Measurements from ENCODE around the gene PRKAR2A.
"Not testable (repeated sequence)": the region's sequence is repeated elsewhere in the genome, so short reads cannot be mapped to it uniquely, and the experiment has no call there.

The PRKAR2A gene

DNA sequence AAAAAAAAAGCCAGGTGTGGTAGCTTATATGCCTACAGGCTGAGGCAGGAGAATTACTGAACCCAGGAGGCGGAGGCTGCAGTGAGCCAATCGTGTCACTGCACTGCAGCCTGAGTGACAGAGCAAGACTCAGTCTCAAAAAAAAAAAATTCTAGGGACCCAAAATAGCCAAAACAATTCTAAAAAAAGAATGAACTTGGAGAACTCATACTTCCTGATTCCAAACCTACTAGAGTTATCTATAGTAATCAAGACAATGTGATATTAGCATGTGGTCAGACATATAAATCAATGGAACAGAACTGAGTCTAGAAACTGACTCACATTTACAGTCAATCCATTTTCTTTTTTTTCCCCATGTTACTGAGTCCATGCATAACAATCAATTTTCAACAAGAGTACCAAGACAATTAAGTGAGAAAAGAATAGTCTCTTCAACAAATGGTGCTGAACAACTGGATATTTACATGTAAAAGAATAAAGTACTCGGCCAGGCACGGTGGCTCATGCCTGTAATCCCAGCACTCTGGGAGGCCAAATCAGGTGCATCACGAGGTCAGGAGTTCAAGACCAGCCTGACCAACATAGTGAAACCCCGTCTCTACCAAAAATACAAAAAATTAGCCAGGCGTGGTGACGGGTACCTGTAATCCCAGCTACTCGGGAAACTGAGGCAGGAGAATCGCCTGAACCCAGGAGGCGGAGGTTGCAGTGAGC, 11.9 kb downstream of the PRKAR2A start:
- DNase-seq (ENCODE audit: low spot score): no peak

DNA sequence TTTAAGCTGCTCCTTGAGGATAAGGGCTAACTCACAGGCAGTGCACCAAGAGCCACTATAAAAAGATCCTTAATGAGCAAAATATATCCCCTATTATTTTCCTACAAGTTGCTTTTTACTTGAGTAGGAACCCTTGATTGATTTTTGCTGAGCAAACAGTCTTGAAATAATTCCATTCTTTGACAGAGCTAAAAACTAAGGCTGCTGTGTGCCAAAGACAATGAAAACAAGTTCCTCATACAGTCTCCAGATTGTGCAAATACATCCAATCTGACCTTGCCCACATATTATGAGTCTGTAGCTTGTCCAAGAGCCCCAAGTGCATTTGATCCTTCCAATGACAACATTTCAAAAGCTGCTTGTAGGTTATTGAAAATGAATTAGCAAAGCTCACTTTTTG, 15.0 kb downstream of the PRKAR2A start:
- no peak for DNase-seq (ENCODE audit: low spot score)

DNA sequence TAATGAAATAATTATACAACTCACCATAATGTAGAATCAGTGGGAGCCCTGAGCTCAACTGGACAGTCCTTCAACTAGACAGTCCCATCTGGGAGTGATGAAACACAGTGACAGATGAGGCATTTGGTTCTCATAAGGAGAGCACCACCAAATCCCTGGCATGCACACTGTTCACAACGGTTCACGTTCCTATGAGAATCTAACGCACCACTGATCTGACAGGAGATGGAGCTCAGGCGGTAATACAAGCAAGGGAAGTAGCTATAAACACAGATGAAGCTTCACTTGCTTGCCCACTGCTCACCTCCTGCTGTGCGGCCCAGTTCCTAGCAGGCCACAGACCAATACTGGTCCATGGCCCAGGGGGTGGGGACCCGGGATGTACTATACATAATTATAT, 17.0 kb downstream of the PRKAR2A start:
- no peak for DNase-seq (ENCODE audit: low spot score)

DNA sequence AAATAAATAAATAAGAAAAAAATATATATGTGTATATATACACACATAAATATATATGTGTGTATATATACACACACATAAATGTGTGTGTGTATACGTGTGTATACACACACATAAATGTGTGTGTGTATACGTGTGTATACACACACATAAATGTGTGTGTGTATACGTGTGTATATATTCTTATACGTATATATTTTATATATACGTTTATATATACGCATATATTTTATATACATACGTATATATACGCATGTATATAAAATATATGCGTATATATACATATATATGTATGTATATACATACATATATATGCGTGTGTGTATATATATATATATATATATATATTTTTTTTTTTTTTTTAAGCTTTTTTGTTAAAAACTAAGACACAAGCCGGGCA, 18.1 kb downstream of the PRKAR2A start:
- DNase-seq (ENCODE audit: low spot score): not testable (repeated sequence)

DNA sequence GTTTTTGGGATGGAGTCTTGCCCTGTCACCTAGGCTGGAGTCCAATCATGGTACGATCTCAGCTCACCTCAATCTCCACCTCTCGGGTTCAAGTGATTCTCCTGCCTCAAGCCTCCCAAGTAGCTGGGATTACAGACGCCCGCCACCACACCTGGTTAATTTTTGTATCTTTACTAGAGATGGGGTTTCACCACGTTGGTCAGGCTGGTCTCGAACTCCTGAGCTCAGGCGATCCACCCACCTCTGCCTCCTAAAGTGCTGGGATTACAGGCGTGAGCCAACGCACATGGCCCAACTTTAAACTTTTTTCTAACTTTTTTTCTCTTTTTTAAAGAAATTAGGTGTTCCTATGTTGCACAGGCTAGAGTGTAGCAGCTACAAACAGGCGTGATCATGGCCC, 19.8 kb downstream of the PRKAR2A start:
- not testable (repeated sequence) for DNase-seq (ENCODE audit: low spot score)

DNA sequence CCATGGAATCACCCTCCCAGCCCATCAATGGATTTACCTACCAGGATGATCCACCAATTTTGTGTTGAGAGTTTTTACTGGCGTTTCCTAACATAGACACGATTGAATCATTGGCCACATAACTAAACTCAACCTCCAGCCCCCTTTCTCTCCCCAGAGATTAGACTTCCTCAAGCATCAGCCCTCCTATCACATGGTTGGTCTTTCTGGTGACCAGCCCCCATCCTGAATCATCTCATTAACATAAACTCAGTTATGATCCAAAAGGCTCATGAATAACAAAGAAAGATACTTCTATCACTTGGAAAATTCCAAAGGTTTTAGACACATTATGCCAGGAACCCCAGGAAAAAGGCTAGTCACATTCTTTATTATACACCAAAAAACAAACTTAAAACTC, 21.2 kb downstream of the PRKAR2A start:
- no peak for DNase-seq (ENCODE audit: low spot score)

DNA sequence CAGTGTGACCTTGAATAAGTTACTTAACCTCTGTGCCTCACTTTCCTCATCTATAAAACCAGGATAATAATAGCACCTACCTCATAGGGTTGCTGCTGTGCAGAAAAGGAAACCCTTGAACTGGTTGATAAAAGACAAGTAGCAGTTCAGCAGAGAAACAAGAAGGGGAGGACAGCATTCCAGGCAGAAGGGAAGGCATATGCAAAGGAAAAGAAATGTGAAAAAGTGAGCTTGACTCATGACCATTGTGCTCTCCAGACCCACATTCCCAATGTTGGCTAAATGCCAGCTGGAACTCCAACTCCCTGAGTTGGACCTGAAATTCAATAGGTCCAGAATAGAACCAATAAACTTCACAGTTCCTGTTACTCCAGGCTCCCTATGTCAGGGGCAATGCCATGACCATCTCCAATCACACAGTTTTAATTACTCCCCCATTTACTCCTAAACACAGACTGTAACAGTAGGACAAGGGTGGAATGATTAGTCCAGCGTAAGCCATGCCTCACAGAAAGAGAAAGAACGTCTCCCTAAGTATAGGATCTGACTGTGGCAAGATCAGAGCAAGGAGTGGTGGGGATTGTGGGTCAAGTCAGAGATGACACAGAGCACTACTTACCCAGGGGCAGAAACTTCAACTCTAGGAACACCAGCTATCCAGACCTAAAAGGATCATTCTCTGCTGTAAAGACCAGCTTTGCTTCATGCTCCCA, 26.9 kb downstream of the PRKAR2A start:
- no peak for DNase-seq (ENCODE audit: low spot score)

DNA sequence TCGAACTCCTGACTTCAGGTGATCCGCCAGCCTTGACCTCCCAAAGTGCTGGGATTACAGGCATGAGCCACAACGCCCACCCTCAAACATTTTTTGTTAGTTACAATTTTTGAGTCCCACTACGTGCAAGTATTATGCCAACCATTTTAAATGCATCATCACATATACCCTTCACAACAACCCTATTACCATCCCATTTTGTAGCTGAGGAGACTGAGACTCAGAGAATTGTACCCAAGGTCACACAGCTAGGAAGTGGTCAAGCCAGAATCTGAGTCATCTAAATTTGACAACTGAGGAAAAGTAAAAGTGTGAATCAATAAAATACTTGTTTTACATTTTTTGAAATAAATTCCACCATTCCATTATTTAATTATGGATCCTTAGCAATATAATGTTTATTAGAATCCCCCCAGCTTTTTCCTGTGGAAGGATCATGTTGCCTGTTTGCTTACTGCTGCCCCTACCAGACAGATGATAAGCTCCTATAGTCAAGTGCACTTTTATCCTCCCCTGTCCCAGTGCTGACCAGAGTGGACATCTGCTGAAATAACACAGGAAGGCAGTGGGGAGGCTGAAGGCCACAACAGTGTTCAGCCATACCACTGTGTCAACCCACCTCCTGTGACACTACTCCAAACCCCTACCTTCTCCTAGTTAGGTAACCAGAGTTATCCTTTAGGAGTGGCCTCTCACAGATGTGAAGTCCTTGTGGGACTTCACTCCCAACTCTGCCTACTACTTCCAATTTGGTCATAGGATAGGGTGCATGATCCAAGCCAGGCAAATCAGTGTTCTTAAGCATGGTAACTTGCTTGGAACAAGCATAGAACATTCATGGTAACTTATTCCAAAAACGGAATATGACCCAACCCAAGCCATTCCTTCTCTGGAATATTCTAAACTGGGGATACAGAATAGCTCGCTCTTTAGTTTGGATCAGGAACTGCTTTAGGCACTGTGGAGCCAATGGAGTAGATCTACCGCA, 28.1 kb downstream of the PRKAR2A start:
- no peak for DNase-seq (ENCODE audit: low spot score)

DNA sequence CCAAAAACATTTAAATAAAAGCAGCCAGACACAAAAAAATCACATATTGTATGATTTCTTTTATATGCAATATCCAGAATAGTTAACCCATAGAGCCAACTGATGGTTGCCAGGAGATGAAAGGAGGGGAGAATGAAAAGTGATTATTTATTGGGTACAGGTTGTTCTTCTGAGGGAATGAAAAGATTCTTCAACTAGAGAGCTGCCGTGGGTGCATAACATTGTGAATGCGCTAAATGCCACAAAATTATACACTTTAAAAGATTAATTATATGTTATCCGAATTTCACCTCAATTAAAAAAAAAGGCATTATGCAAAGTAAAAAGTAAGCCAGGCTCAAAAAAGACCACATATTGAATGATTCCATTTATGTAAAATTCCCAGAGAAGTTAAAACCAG, 36.1 kb downstream of the PRKAR2A start:
- DNase-seq (ENCODE audit: low spot score): no peak

DNA sequence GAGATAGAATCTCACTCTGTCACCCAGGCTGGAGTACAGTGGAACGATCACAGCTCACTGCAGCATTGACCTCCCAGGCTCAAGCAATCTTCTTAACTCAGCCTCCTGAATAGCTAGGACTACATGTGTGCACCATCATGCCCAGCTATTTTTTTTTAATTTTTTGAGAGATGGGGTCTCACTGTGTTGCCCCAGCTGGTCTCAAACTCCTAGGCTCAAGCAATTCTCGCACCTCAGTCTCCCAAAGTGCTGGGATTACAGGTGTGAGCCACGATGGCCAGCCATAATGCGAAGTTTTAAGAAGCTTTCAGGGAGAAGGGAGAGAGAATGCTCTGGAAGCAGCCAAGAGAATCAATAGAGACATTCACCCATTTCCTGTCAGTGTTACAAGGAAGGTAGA, 42.7 kb downstream of the PRKAR2A start:
- no peak for DNase-seq (ENCODE audit: low spot score)

DNA sequence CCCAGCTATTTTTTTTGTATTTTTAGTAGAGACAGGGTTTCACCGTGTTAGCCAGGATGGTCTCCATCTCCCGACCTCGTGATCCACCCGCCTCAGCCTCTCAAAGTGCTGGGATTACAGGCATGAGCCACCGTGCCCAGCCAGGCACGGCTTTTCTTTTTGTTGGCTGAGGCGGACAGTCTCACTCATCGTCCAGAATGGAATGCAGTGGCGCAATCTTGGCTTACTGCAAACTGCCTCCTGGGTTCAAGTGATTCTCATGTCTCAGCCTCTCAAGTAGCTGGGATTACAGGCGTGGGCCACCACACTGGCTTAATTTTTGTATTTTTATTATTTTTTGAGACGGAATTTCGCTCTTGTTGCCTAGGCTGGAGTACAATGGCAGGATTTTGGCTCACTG, 46.8 kb downstream of the PRKAR2A start:
- DNase-seq (ENCODE audit: low spot score): not testable (repeated sequence)

DNA sequence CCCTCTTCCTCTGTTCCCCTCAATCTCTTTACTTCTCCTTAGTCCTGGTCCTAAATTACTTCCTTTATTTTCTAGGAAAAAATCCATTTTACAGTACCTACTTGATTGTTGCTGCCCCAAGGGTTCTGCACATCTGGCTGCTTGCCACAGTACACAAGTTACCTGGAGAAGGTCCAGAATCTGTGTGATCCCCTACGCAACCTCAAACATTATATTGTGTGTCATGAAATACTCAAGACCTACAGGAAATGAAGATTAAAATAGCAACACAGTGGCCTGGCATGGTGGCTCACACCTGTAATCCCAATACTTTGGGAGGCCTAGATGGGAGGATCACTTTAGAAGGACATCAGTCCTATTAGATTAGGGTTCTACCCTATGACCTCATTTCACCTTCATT, 48.7 kb downstream of the PRKAR2A start:
- no peak for DNase-seq (ENCODE audit: low spot score)

DNA sequence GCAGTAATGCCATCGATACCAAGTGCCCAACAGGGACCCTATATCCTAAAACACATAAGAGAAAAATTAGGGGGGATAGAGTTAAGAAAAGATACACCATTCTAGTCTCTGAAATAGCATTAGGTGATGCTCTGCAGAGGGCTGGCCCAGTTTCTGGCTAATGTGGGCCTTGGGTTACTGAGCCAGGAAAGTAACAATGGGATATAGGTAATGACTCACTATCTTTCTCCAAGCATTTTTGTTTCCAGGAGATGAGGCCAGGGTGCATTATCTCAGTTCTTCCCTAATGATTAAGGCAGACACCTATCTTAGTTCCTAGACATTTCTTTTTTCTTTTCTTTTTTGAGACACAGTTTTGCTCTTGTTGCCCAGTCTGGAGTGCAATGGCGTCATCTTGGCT, 50.0 kb downstream of the PRKAR2A start:
- no peak for DNase-seq (ENCODE audit: low spot score)

DNA sequence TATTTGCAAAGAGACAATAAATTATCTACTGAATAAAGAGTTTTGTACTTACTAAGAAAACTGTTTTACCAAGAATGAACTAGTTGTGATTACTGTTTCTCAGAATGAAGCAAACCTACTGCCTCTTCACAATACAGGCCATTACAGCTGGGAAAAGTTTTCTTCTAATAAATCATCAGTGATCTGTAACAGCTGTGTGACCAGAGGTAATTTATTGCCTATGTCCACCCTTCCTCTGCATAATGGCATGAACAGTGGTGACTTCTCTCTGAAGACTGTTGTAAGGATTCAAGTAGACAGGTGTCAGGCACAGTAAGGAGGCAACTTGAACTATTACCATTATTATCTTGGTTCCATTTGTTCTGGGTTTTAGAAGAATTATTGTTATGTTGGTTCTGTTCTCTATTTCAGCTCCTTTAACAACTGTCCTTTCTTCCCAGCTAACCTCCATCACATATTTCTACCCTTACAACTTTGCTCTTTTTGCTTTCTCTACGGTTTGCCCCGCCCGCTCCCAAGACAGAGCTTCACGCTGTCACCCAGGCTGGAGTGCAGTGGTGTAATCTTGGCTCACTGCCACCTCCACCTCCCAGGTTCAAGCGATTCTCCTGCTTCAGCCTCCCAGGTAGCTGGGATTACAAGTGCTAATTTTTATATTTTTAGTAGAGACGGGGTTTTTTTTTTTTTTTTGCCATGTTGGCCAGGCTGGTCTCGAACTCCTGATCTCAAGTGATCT, 51.5 kb downstream of the PRKAR2A start:
- no peak for DNase-seq (ENCODE audit: low spot score)

DNA sequence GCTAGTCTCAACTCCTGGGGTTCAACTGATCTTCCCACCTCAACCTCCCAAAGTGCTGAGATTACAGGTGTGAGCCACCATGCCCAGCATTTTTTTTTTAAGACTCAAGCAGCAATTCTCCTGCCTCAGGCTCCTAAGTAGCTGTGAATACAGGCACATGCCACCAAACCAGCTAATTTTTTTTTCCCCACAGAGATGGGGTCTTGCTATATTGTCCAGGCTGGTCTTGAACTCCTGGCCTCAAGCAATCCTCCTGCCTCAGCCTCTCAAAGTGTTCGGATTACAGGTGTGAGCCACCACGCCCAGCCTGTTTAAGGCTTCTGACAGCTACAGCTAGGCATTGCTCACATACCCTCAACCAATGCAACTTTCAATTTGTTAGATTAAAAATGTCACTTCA, 54.2 kb downstream of the PRKAR2A start:
- DNase-seq (ENCODE audit: low spot score): not testable (repeated sequence)

DNA sequence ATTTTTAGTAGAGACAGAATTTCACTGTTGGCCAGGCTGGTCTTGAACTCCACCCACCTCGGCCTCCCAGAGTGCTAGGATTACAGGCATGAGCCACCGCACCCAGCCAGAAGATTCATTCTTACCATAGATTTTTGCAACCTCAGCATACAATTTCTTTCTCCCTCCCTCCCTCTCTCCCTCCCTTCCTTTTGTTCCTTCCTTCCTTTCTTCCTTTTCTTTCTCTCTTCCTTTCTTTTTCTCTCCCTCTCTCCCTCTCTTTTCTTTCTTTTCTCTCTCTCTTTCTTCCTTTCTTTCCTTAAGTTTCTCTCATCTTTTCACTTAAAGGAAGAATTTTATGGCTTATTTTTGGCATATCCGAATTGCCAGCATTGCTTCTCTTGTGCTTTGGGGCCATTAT, 58.0 kb downstream of the PRKAR2A start:
- DNase-seq (ENCODE audit: low spot score): no peak

DNA sequence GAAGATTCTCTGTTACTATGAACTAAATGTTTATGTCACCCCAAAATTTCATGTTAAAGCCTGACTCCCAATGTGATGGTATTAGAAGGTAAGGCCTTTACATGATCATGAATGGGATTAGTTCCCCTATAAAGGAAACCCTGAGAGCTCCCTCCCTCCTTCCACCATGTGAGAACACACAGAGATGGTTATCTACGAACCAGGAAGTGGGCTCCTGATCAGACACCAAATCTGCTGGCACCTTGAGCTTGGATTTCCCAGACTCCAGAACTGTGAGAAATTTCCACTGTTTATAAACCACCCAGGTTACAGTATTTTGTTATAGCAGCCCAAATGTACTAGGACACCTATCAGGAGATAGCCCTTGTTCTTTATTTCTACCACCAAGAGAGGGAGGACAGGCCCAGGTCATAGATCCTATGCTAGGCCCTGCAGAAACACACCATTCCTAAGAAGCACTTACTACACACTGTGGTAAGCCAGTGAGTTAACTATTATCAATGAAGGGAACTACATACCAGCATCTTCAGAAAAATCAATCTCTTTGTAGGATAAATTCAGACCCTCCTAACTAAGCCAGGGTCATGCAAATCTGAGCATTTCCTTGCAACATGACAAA, 59.0 kb downstream of the PRKAR2A start:
- DNase-seq (ENCODE audit: low spot score): no peak

DNA sequence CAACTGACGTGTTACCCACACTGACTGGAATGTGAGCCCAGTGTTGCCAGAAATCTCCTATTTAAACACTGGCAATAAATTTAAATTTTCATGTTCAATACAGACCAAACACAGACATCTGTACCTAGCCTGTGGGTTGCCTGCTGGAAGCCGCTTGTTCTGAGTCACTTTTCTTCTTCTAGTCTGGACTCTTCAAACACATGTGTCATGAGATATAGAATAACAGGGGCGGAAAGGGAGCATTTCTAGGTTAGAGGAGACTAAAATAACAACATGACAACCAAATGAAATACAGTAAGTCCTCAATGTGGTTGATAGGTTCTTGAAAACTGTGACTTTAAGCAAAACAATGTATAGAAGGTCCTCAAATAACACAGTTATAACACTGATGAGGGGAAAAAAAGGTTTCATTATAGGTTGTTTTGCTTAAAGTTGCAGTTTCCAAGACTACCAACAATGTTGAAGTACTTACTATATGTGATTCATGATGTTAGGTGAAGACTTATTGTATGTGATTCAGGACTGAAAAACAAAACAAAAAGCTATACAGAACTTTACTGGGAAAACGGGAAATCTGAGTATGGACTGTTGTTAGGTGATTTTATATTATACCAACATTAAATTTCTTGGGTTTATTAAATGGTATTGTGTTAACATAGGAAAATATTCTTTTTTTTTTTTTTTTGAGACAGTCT, 63.1 kb downstream of the PRKAR2A start:
- no peak for DNase-seq (ENCODE audit: low spot score)

DNA sequence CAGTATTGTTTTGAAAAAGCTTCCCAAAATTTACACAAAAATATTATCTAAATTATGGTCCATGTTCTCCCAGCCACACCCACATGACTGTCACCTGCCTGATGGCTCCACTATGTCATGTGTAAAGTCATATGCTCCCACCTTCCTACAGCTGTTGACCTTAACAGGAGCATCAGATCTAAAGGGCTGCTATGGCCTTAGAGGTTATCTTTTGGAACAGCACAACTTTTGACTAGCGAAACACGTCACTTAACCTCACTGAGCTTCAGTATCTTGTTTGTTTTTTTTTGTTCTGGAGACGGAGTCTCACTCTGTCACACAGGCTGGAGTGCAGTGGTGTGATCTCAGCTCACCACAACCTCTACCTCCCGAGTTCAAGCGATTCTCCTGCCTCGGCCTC, 64.4 kb downstream of the PRKAR2A start:
- no peak for DNase-seq (ENCODE audit: low spot score)

DNA sequence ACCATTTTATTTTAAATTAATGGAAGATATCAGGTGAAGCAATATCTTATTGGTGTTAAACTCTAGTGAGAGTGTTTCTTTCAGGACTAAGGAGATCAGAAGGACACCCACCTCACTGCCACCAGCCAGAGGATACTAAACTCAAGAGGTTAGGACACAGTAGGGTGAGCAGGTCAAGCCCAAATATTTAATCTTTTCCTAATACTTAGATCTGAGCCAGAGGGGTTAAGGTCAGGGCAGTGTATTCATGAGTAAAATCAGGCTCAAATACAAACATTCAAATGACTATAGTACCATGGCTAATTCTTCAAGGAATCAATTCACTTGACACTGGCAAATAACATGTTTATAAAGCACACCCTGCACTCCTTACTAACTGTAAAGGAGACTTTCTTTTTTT, 65.6 kb downstream of the PRKAR2A start:
- DNase-seq (ENCODE audit: low spot score): no peak

DNA sequence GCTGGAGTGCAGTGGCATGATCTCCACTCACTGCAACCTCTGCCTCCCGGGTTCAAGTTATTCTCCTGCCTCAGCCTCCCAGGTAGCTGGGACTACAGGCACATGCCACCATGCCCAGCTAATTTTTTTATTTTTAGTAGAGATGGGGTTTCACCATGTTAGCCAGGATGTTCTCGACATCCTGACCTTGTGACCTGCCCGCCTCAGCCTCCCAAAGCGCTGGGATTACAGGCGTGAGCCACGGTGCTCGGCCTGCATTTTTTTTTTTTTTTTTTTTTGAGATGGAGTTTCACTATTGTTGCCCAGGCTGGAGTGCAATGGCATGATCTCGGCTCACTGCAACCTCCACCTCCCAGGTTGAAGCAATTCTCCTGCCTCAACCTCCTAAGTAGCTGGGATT, 69.1 kb downstream of the PRKAR2A start:
- not testable (repeated sequence) for DNase-seq (ENCODE audit: low spot score)

All from germinal center (tissue), 1 donor.